Measurements from ENCODE around the gene SNX30.

SNX30 gene

DNA sequence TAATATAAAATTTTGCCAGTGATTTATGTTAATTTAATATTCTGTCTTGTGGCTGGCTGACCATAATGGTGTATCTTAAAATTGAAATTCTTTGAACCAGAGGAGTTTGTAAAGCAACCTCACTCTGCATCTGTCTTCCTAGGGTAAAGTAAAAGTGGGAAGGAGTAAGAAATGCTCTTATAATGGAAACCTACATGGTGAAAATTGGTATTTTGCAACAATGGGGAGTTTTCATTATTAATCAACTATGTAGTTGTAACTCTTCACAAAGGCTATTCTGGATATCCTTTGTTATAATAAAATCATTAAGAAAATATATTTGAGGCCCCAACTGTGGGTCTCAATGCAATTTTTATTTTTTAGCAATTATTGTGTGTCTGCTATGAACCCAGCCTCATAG lies 44.2 kb downstream of the SNX30 start:
- DNase-seq (ENCODE audit: low read depth, low spot score), result no peak
- in situ Hi-C loops (cut with HindIII; ENCODE audit: low sequenced_read_pairs), result no loop called here
- H3K4me3 ChIP-seq (ENCODE audit: low read depth, low read length), result no peak overlapping the region
- TF ChIP-seq CTCF (IDR thresholded peaks at IDR 0.05; ENCODE audit: low read depth, low read length), result no peak

GRCh38 chr9:112795921-112796320 lies 45.4 kb downstream of the SNX30 start:
- DNase-seq (ENCODE audit: low read depth, low spot score), result no peak
- no peak overlapping the region for H3K4me3 ChIP-seq (ENCODE audit: low read depth, low read length)
- in situ Hi-C loops (cut with HindIII; ENCODE audit: low sequenced_read_pairs), result no loop called here
- no peak for TF ChIP-seq CTCF (IDR thresholded peaks at IDR 0.05; ENCODE audit: low read depth, low read length)

- in situ Hi-C loops (cut with HindIII; ENCODE audit: low sequenced_read_pairs), result no loop called here
- TF ChIP-seq CTCF (IDR thresholded peaks at IDR 0.05; ENCODE audit: low read depth, low read length), result no peak
- H3K4me3 ChIP-seq (ENCODE audit: low read depth, low read length), result no peak overlapping the region
- DNase-seq (ENCODE audit: low read depth, low spot score), result no peak
These were observed 45.9 kb downstream of the SNX30 start for GRCh38 chr9:112796485-112796884.

DNA sequence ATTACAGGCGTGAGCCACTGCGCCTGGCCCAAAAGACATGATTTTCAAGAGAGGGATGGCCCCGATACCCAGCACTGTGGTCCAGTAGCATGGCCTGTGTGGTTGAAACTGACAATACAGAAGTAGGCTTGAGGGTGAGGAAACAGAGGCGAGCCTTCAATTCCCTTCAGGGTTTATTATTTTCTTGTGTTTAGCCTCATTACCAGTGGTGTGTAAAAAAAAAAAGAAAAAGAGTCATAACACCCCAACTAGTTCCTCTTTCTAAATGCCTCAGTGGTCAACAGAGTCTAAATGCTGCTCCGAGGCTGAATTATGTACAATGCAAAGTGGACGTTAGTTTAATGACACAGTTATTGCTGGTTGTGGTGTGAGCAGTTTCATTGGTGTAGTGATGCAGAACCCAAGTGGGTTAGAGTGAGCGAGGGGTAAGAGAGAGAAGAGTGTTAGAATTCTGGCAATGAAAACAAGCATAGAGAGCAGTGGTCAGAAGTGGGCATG lies 58.8 kb downstream of the SNX30 start:
- TF ChIP-seq CTCF (IDR thresholded peaks at IDR 0.05; ENCODE audit: low read depth, low read length), result no peak
- in situ Hi-C loops (cut with HindIII; ENCODE audit: low sequenced_read_pairs), result no loop called here
- no peak overlapping the region for H3K4me3 ChIP-seq (ENCODE audit: low read depth, low read length)
- DNase-seq (ENCODE audit: low read depth, low spot score), result no peak

GRCh38 chr9:112809906-112810305 lies 59.3 kb downstream of the SNX30 start:
- TF ChIP-seq CTCF (IDR thresholded peaks at IDR 0.05; ENCODE audit: low read depth, low read length), result no peak
- no peak overlapping the region for H3K4me3 ChIP-seq (ENCODE audit: low read depth, low read length)
- DNase-seq (ENCODE audit: low read depth, low spot score), result no peak
- in situ Hi-C loops (cut with HindIII; ENCODE audit: low sequenced_read_pairs), result no loop called here

DNA sequence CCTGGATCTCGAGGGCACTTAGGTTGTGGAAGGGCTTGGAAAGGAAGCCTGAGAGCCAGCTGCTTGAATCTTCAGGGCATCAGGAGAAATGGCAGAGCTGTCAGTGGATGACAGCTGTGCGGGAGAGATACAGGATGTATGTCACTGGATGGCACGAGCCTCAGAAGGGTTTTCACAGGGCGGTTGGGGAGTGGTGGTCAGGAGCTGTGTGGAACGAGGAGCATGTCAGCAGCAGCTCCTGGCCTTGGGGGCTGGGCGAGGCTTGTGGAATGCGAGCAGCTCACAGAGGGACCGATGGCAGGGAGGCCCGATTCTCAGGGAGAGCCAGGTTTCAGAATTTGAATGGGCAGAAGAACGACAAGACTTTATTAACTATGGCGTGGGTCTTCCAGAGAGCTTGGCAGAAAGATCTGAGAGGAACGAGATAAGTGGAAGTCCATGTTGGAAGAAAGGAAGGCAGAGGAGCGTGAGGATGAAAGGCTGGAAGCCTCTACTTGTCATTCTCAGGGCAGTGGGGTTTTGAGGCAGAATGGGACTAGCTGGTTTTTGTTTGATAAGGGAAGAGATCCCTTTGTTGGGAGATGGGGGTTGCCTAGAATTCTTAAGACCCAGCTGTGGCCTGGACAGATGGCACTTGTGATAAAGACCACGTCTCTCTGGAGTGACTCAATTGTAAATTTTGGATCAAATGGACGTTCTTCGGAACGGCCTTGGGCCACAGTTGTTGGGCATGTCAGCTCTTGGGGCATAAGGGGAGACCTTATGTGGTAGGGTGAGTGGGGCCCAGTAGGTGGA lies 60.3 kb downstream of the SNX30 start:
- no peak for DNase-seq (ENCODE audit: low read depth, low spot score)
- in situ Hi-C loops (cut with HindIII; ENCODE audit: low sequenced_read_pairs), result no loop called here
- no peak overlapping the region for H3K4me3 ChIP-seq (ENCODE audit: low read depth, low read length)
- no peak for TF ChIP-seq CTCF (IDR thresholded peaks at IDR 0.05; ENCODE audit: low read depth, low read length)
